CD4-positive, alpha-beta T cell treated with Interleukin-6 for 4 hours (primary cell): ENCODE data around the gene ZSWIM4.

Experiments used
- DNase-seq: peaks from one replicate; pipeline ENCODE4 v3.0.0-alpha.2; 2020; ENCODE audit warnings: mixed read lengths

Gene ZSWIM4

DNA sequence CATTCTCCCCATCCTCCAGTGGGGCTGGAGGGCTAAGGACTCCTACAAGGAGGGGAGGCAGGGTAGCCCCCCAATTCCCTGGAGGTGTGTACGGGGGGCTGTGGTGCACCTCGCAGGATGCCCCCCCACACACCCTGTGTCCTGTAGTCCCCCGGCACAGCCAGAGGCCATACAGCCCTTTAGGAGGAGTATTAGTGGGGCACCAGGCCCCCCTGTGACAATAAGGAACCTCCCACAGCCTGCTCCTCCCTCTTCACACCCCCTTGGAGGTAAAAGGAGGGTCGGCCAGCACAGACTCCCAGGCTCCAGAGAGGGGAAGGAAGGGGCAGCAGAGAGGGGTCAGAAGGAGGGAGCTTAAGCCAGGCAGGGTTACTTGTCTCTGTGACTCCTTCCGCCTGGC is 81.6 kb downstream of the ZSWIM4 start, which contains the start of gene NANOS3:
NANOS3 (plus strand) TSS at position 301 of the 400 bp plus-strand sequence. CDS start 115 bp downstream, outside the sequence.
- no peak for DNase-seq

GRCh38 chr19:13877303-13877702 is 82.1 kb downstream of the ZSWIM4 start:
- no peak for DNase-seq

DNA sequence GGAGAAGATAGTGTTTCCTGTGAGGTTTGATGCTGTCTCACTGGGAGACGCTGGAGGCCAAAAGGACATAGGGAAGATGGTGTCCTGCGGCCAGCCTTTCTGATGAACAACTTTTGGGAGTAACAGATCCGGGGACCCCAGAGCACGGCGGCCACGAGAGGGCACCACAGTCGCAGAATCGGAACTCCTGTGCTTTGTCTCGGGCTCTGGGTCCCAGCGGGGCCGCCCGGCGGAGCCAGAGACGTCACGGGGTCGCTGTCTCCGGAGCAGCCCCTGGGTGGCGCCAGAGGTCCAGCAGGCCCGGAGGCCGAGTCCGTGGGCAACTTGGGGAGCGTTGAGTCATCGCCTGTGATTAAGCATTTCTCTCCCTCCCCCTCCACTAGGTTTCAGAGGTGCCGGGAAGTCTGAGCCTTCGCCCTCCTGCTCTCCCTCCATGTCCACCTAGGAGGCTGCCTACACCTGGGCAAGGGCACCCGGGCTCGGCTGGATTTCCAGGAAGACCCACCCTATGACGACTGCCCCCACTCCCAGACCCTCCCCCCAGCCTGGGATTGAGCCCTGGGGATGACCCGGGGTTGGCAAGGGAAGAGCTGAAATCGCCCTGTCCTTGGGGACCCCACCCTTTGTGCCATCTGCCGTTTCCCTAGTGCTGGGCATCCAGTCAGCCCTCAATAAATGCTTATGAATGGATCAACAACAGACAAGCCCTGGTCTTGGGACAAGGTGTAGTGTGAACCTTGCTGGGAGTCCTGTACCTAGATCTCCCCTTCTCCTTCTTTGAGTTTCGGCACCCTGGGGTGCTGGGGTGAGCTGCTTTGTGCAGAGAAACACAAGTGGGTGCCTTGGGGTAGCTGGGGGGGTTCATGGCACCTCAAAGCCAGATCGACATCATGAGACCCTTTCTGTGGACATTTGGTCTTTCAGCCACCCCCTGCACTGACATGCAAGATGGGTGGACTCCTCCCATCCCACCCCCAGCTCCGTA is 85.1 kb downstream of the ZSWIM4 start:
- peak; percentile 99 for DNase-seq

GRCh38 chr19:13881251-13881691 is 86.0 kb downstream of the ZSWIM4 start:
- DNase-seq: peak; percentile 27
